SU-DHL-6 (cell line): ENCODE measurements around the gene UBASH3B.
"Not testable (repeated sequence)": the region's sequence is repeated elsewhere in the genome, so short reads cannot be mapped to it uniquely, and the experiment has no call there.

ENCODE experiments used
- H2AFZ ChIP-seq: fragments of 200-600 bp; sonication (generic); 2 replicates; pipeline ENCODE4 v1.6.1; 2014; ENCODE audit warnings: low read depth, mild to moderate bottlenecking, moderate library complexity, mixed read lengths, antibody characterized with exemption, low read length; ENCODE audit not compliant: severe bottlenecking
- H3F3A ChIP-seq: fragments of 200-600 bp; shearing (Covaris generic); 2 replicates; pipeline ENCODE4 v1.6.0; 2016; ENCODE audit warnings: antibody characterized with exemption, mild to moderate bottlenecking; ENCODE audit not compliant: insufficient read depth
- H3K27ac ChIP-seq: fragments of 200-600 bp; sonication (generic); 2 replicates; pipeline ENCODE4 v1.5.1; 2016; ENCODE audit warnings: low read depth, mild to moderate bottlenecking, low read length, moderate library complexity, mixed read lengths
- H3K27me3 ChIP-seq: fragments of 200-600 bp; sonication (generic), shearing (Covaris generic); 2 replicates; pipeline ENCODE4 v1.6.0; 2014; ENCODE audit warnings: mild to moderate bottlenecking, low read length
- H3K36me3 ChIP-seq: fragments of 200-600 bp; sonication (generic); 2 replicates; pipeline ENCODE4 v1.6.1; 2014; ENCODE audit warnings: mild to moderate bottlenecking, low read length, mixed read lengths
- H3K4me2 ChIP-seq: fragments of 300-600, 200-600 bp; shearing (Covaris generic), sonication (generic); 2 replicates; pipeline ENCODE4 v1.6.0; 2014; ENCODE audit warnings: low read length, low read depth, mild to moderate bottlenecking; ENCODE audit not compliant: poor library complexity, severe bottlenecking
- H3K4me3 ChIP-seq: fragments of 200-600 bp; sonication (generic); 2 replicates; pipeline ENCODE4 v1.5.1; 2014; ENCODE audit warnings: antibody characterized with exemption, low read length, mild to moderate bottlenecking, mixed read lengths; ENCODE audit not compliant: insufficient read depth, poor library complexity, severe bottlenecking
- H3K79me2 ChIP-seq: fragments of 200-600 bp; sonication (generic); 2 replicates; pipeline ENCODE4 v1.6.1; 2014; ENCODE audit warnings: mild to moderate bottlenecking, low read length, moderate library complexity; ENCODE audit not compliant: insufficient read depth
- H3K9ac ChIP-seq: fragments of 200-600 bp; sonication (generic); 2 replicates; pipeline ENCODE4 v1.7.0; 2014; ENCODE audit warnings: mild to moderate bottlenecking, low read length
- H3K9me2 ChIP-seq: fragments of 200-600 bp; sonication (generic); replicated peaks from 2 replicates; pipeline ENCODE4 v1.6.1; 2014; ENCODE audit warnings: low read length; ENCODE audit not compliant: insufficient read depth
- H3K9me3 ChIP-seq: fragments of 200-600 bp; sonication (generic); 2 replicates; pipeline ENCODE4 v1.6.1; 2014; ENCODE audit warnings: low read length, mixed read lengths; ENCODE audit not compliant: insufficient read depth
- H4K20me1 ChIP-seq: fragments of 200-600 bp; sonication (generic); 2 replicates; pipeline ENCODE4 v1.6.1; 2014; ENCODE audit warnings: low read depth, mild to moderate bottlenecking, antibody characterized with exemption, low read length, moderate library complexity, mixed read lengths
- CTCF ChIP-seq: fragments of 200-600 bp; sonication (generic); IDR thresholded peaks from one replicate; pipeline ENCODE4 v1.5.1; 2017; ENCODE audit warnings: antibody characterized with exemption, mild to moderate bottlenecking, low read length, moderate library complexity; ENCODE audit not compliant: insufficient read depth, poor library complexity, severe bottlenecking
- EZH2phosphoT487 ChIP-seq: fragments of 200-600 bp; sonication (generic), shearing (Covaris generic); conservative IDR thresholded peaks from 2 replicates; pipeline ENCODE4 v1.6.1; 2018; ENCODE audit warnings: mild to moderate bottlenecking, antibody characterized with exemption, low read length, moderate library complexity, mixed read lengths

Gene UBASH3B

GRCh38 chr11:122822241-122822640, 166.7 kb downstream of the UBASH3B start:
- Histone ChIP-seq H3K9me3 (peaks cover 21% of the 10 kb centered on the region; the same call in 1 of the 2 replicates), H3K4me2 (no peak overlapping the region), H3K27me3 (no peaks in the 10 kb centered on the region; the same call in 1 of the 2 replicates), H3K79me2 (no peaks in the 10 kb centered on the region), H3K36me3 (no peaks in the 10 kb centered on the region), H3K27ac (no peak overlapping the region), H2AFZ (no peak overlapping the region), H3K4me3 (no peak overlapping the region), H3K9me2 (no peaks in the 10 kb centered on the region), H3F3A (no peaks in the 10 kb centered on the region), H3K9ac (no peak overlapping the region), H4K20me1 (no peaks in the 10 kb centered on the region)
- TF ChIP-seq CTCF, result no peak
- TF ChIP-seq EZH2phosphoT487, result no peak

- H4K20me1 ChIP-seq, result no peaks in the 10 kb centered on the region
- H3K9me3 ChIP-seq, result peaks cover 21% of the 10 kb centered on the region; the same call in 1 of the 2 replicates
- H3K9ac ChIP-seq, result no peak overlapping the region
- no peak overlapping the region for H3K4me2 ChIP-seq
- no peaks in the 10 kb centered on the region for H3K9me2 ChIP-seq
- H2AFZ ChIP-seq, result no peak overlapping the region
- no peaks in the 10 kb centered on the region for H3K36me3 ChIP-seq
- no peaks in the 10 kb centered on the region for H3K79me2 ChIP-seq
- no peak overlapping the region for H3K27ac ChIP-seq
- H3K27me3 ChIP-seq, result no peaks in the 10 kb centered on the region; the same call in 1 of the 2 replicates
- H3F3A ChIP-seq, result no peaks in the 10 kb centered on the region
- H3K4me3 ChIP-seq, result no peak overlapping the region
- TF ChIP-seq CTCF, result no peak
- TF ChIP-seq EZH2phosphoT487, result no peak
These were observed 168.0 kb downstream of the UBASH3B start for GRCh38 chr11:122823564-122823963.

- H3K4me3 ChIP-seq, H3K79me2 ChIP-seq, H3K9me2 ChIP-seq, H3K9ac ChIP-seq, H3K27ac ChIP-seq, H3K9me3 ChIP-seq, H3K27me3 ChIP-seq, H3K36me3 ChIP-seq, H3F3A ChIP-seq, H2AFZ ChIP-seq, H4K20me1 ChIP-seq, H3K4me2 ChIP-seq: not testable (repeated sequence)
These were observed 173.8 kb downstream of the UBASH3B start for GRCh38 chr11:122829371-122829770.

- H3K9ac ChIP-seq, H3K36me3 ChIP-seq, H3K79me2 ChIP-seq, H3K4me2 ChIP-seq, H3K9me3 ChIP-seq, H4K20me1 ChIP-seq, H3K9me2 ChIP-seq, H3K27me3 ChIP-seq, H3K4me3 ChIP-seq, H2AFZ ChIP-seq, H3K27ac ChIP-seq, H3F3A ChIP-seq: not testable (repeated sequence)
These were observed 176.8 kb downstream of the UBASH3B start for GRCh38 chr11:122832297-122832696.
